ENCODE data around the gene SPRYD4. TPM values are rescaled to one million over a fixed set of nuclear protein-coding genes. Genes with fewer than 3 reads are reported as not detected.

SPRYD4 gene
- total and polyA plus RNA-seq, 9 of the 15 experiments (the other 6 are each of a cell fraction or from before 2014, with no cell fraction given), result 1.8 to 4.7 (median 2.8) TPM

- TF ChIP-seq, protein P1, sequence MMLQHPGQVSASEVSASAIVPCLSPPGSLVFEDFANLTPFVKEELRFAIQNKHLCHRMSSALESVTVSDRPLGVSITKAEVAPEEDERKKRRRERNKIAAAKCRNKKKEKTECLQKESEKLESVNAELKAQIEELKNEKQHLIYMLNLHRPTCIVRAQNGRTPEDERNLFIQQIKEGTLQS (IDR thresholded peaks at IDR 0.05), result 0 out of 2 replicates have a peak, but pooled peaks have one; percentile 20
- TF ChIP-seq, protein P1 (CRISPR knock-in tag; conservative IDR thresholded peaks at IDR 0.05), result no peak
- TF ChIP-seq, protein P2, sequence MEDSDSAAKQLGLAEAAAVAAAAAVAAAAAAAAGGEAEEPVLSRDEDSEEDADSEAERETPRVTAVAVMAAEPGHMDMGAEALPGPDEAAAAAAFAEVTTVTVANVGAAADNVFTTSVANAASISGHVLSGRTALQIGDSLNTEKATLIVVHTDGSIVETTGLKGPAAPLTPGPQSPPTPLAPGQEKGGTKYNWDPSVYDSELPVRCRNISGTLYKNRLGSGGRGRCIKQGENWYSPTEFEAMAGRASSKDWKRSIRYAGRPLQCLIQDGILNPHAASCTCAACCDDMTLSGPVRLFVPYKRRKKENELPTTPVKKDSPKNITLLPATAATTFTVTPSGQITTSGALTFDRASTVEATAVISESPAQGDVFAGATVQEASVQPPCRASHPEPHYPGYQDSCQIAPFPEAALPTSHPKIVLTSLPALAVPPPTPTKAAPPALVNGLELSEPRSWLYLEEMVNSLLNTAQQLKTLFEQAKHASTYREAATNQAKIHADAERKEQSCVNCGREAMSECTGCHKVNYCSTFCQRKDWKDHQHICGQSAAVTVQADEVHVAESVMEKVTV (CRISPR knock-in tag; IDR thresholded peaks at IDR 0.05), result no peak
These were observed 6.9 kb upstream of the SPRYD4 start (continued) for GRCh38 chr12:56461235-56462159.

DNA sequence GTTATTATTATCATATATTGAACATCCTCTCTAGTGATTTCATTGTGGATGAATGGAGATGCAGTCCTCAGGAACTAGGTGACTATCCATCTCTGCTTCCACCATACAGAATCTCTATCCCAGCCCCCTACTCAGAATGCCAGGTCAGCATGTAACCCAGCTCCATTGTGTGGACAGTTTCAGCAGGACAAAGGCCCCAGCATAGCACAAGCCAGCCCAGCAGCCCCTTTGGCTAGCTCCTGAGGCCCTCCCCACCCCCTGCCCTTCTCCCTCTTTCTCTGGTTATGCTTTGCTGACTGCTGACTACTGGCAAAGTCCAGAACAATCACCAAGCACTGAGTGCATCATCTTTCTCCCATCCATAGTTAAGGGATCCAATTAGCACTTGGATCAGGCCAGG, 5.8 kb upstream of the SPRYD4 start:
- ATAC-seq (no peak), DNase-seq (ENCODE audit: extremely low read depth in 1 of 4, low spot score in 3 of 4) (no peak), FAIRE-seq (no peak)
- intact Hi-C loops (cut with micrococcal nuclease), result no loop called here
- no peak overlapping the region for H3K4me2 ChIP-seq (ENCODE audit: insufficient read depth, low read length)
- H3K4me1 ChIP-seq (replicated peaks in 1 of 2; ENCODE audit: control insufficient read depth in 2 of 2, insufficient read depth in 2 of 2, low read length in 2 of 2), result peaks cover 10 to 11% of the 10 kb centered on the region in 2 experiments; a peak in 4 of 5 replicates
- ChIA-PET CTCF (ENCODE audit: low intra/inter-chr PET ratio) (interaction anchor here (2.2 kb wide), 1 partner anchor 176 kb away, joined by 10 read pairs; no protein-coding TSS in a partner anchor), POLR2A (interaction anchor here (1.0 kb wide), 1 partner anchor 153 kb away, joined by 4 read pairs; no protein-coding TSS in a partner anchor)
- H3K4me3 ChIP-seq, result no peak overlapping the region
- H3K27ac ChIP-seq (ENCODE audit: extremely low read depth, low read depth, low read length), result no peak overlapping the region
- H3K9me3 ChIP-seq (replicated peaks; ENCODE audit: control insufficient read depth, insufficient read depth, low read depth, low read length), result no peaks in the 10 kb centered on the region
- in situ Hi-C loops (cut with MboI), result loop anchor here (10.0 kb wide), 1 partner anchor 338 kb away; the partner anchor contains the start of gene ESYT1
- TF ChIP-seq, protein P3, sequence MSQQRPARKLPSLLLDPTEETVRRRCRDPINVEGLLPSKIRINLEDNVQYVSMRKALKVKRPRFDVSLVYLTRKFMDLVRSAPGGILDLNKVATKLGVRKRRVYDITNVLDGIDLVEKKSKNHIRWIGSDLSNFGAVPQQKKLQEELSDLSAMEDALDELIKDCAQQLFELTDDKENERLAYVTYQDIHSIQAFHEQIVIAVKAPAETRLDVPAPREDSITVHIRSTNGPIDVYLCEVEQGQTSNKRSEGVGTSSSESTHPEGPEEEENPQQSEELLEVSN (IDR thresholded peaks at IDR 0.05; ENCODE audit: borderline replicate concordance in 1 of 2, extremely low read depth in 1 of 2, insufficient read depth in 1 of 2, insufficient read length in 1 of 2, low read depth in 1 of 2, low read length in 1 of 2, poor library complexity in 1 of 2, severe bottlenecking in 1 of 2), result no peak
- TF ChIP-seq ZNF316 (IDR thresholded peaks at IDR 0.05) (peak; percentile 34; the same call in 1 of the 2 replicates), C11orf30 (IDR thresholded peaks at IDR 0.05; ENCODE audit: low read depth) (peak; percentile 22; the same call in 1 of the 2 replicates)
- H2AFZ ChIP-seq (ENCODE audit: low read depth, low read length), result no peak overlapping the region
- no peaks in the 10 kb centered on the region for H3K27me3 ChIP-seq (ENCODE audit: control insufficient read depth in 2 of 2, insufficient read depth in 2 of 2, low read length in 2 of 2)
- no peaks in the 10 kb centered on the region for H3K79me2 ChIP-seq (ENCODE audit: control insufficient read depth, insufficient read depth, low read length)
- H3K9me1 ChIP-seq (ENCODE audit: control insufficient read depth, insufficient read depth, low read length), result no peaks in the 10 kb centered on the region
- H3K36me3 ChIP-seq (ENCODE audit: control insufficient read depth, insufficient read depth, low read length), result no peaks in the 10 kb centered on the region
- H3K9ac ChIP-seq (ENCODE audit: insufficient read depth in 1 of 2, low read depth in 2 of 2, low read length in 2 of 2), result peak overlapping the region in 1 of 2 experiments; percentile 54; a peak in 1 of 4 replicates
- no peaks in the 10 kb centered on the region for H4K20me1 ChIP-seq (replicated peaks; ENCODE audit: control insufficient read depth, insufficient read depth, low read length)
- BruUV-seq (replicated peaks), result no TSS peak

Data from K562 (cell line).